DMS 273 treated with DMSO at 0.1 percent for 48 hours (cell line): ENCODE results near the gene PCCB.
"Not testable (repeated sequence)": the region's sequence is repeated elsewhere in the genome, so short reads cannot be mapped to it uniquely, and the experiment has no call there.

Experiments used
- DNase-seq: peaks from one replicate; lab custom pipeline; 2025; lab: John Stamatoyannopoulos, UW

Gene PCCB

DNA sequence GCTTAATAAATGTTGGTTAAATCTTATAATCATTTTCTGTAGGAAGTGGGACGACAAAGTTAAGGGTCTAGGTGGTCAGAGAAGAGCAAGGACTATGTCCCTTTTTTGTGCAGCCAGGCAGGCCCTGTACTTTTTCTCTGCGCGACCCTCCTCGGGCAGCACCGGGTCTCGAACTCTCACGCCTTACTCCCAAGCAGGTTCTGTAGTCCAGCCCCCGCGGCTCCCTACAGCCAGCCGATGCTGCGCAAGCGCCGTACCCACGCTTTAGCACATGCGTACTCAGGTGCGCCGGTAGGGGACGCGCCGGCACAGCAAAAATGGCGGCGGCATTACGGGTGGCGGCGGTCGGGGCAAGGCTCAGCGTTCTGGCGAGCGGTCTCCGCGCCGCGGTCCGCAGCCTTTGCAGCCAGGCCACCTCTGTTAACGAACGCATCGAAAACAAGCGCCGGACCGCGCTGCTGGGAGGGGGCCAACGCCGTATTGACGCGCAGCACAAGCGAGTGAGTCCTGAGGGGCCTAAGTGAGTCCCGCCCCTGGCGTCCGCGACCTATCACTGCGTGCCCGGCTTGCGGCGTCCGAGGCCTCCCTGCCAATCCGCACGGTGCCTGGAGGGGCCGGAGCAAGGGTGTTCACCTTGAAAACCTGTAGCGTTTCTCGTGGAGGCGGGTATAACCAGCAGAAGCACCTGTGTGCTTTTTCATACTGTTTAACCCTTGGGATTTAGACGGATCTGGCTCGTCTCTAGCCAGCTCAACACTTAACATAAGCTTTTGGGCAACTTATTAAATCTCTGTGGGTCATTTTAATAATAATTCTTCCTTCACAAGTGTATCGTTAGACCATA is at the start of gene PCCB:
TSS of gene PCCB (plus strand) at position 282 of the 844 bp plus-strand sequence. CDS start at position 318, 36 bp downstream.
- peak; percentile 96 for DNase-seq

DNA sequence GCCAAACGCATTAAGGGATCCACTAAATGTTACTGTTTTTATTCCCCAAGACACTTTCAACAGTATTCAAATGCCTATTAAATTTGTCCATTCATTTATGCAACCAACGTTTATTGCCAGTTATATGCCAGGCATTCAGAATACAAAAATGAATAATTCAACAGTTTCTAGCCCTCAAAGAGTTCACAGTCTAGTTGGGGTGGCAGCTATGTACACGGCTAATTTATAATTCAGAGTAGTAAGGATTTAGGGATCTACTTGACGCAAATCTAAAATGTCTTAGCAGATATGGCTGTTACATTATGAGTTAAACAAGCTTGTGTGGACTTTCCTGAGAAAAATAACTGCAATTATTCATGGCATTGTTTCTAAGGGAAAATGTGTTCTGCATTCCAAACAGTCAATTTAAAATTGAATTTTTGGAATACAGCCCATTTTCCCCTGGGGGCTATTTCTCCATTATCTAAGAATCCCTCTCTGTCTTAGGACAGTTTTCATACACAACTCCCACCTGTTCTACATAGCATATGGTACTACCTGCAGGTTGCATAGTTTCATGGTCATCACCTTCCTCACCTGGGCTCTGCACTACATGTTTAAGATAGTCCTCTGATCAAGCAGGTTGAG is 42.5 kb upstream of the PCCB start:
- no peak for DNase-seq

DNA sequence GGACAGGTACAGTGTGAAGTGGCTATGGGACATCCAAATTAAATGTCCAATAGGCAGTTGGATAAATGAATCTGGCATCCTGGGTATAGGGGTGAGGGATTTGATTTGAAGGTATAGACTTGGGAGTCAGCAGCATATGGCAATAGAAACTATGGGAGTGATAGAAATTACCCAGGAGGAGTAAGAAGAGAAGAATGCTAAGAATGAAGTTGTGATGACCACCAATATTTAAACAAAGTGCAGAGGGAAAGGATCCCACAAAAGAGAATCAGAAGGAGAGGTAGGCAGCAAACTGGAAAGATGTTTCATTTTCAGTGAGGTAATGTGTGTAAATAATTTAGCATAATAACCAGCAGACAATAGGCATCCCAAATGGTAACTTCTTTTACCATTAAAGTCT is 40.2 kb upstream of the PCCB start:
- no peak for DNase-seq

DNA sequence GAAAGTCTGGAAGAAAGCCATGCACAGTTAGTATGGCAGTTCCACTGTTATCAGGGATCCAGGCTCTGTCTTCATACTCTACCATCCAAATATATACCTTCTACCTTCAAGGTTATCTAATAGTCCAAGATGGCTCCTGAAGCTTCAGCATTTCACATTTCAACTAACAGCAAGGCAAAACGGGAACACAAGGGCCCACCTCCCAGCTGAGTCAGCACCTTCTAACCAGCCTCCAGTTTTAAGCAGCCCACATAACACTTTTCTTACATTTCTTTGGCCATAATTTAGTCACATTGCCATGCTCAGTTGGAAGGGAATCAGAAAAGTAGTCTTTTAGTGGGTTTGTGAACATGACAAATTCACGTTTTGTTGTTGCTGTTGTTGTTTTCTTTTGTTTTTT is 38.6 kb upstream of the PCCB start:
- no peak for DNase-seq

DNA sequence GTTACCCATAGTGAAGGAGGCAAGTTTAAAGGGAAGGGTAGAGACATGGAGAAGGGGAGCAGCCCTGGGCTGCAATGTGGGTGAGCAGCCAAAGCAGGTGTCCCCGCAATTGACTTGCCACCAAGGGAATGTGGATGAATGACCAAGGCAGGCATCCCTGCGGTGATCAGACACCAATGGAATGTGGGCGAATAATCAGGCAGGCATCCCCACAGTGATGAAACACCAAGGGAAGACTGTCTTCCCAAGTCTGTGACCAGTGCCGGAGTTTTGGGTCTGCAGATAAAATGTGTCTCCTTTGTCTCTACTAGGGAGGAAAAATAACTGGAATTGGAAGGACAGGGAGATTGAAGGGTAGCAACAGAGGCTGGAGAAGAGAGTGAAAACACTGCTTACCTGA is 27.4 kb upstream of the PCCB start:
- DNase-seq = not testable (repeated sequence)

DNA sequence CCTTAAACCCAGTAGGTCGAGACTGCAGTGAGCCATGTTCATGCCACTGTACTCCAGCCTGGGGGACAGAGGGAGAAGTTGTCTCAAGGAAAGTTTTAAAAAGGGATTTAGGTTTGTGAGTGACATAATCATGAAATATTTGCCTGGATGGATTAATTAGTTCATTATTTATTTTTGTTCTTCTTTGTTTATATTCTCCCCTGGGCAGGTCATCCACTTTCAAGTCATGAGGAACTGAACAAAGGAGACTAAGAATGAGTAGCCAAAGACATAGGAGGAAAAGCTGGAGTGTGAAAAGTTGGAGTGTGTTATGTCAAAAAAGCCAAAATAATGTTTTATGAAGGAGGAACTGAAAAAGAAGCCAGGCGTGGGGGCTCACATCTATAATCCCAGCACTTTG is 17.7 kb upstream of the PCCB start:
- no peak for DNase-seq

DNA sequence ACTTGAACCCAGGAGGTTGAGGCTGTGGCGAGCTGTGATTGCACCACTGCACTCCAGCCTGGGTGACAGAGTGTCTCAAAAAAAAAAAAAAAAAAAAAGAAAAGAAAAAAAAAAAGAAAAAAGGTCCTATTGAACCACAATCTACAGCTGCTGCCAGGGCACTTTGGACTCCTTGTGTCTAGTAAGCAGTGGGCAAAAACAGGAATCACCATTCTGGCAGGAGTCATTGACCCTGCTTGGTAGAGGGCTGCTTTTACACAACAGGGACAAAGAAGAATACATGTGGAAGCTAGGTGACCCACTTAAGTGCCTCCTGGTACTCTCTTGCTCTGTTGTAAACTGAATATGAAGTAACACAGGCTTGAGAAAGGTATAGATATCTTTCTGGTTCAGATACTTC is 14.6 kb upstream of the PCCB start:
- DNase-seq = no peak

DNA sequence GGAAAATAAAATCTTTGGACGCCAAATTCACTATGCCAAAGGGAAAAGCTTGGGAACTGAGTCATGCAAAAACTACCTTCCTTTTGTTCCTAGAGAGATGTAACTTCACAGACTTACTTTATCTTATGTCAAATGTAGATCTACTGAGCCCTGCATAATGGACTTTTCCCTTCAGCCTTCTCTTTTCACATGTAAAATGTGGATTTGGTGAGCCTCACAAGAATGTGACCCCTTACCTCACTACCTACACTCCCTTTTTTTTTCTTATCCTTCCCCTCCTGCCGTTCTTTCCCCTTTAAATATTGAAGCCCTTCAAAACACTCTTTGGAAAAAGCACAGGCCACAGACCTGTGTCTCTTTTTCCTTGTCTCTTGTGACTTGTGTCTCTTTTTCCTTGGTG is 14.0 kb upstream of the PCCB start:
- DNase-seq = no peak

DNA sequence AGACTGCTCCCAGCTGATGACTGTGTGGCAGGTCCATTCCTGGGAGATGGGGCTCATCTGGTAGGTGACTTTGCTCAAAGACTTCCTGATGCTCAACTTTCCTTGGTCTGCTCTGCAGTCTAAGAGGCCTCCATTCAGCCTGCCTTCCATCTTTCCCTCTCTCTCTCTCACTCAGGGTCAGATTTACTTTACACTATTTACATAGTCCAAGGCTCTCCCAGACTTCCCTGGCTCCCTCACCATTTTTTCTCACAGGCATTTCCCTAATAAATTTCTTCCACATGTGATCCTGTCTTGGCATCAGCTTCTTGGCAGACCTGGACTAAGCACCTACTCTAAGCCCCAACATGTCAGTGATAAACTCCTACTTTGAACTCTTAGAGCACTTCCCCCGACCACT is 13.0 kb upstream of the PCCB start:
- no peak for DNase-seq

DNA sequence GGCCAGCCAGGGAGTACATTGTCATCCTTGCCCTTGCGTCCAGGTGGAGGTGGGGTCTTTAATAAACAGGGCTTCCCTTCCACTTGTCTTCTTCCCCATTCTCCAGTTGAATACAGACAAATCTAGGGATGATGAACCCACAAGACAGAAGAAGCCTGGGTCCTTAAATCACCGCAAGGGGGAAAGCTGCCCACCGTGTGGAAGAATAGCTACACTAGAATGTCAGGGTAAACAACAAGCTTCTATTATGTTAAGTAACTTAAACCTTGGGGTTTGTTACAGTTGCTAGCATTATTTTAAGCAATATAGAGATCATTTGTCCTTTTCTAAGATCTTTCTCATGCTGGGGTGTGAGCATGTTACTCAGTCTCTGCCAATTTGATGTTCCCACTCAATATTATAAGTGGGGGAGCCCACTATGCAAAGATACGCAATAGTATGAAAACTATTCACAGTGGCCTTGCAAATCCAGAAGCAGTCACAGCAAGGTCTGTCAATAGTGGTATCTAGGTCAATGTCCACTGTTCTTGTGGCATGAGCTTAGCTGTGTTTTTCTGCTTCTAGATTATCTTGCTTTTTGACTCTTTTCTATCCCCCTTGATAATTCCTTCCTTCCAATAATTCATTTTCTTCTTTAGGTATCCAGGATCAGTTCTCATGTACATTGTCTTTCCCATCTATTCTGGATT is 12.0 kb upstream of the PCCB start:
- no peak for DNase-seq

DNA sequence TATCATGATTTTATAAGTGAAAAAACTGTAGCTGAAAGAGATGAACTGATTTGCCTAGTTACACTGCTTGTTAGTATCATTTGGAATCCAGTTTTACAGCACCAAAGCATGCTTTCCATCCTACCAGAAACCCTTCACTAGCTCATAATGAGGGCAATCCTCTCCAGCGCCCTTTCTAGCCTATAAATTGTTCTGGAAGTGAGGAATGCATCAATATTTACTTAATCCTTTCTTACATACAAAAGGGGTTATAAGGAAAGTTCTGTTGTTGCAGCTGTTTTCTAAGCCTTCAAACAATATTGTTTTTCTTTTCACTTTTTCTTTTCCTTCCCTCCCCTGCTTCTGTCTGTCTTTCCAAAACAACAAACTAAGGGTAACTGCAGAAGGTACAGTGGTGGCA is 11.0 kb upstream of the PCCB start:
- no peak for DNase-seq

DNA sequence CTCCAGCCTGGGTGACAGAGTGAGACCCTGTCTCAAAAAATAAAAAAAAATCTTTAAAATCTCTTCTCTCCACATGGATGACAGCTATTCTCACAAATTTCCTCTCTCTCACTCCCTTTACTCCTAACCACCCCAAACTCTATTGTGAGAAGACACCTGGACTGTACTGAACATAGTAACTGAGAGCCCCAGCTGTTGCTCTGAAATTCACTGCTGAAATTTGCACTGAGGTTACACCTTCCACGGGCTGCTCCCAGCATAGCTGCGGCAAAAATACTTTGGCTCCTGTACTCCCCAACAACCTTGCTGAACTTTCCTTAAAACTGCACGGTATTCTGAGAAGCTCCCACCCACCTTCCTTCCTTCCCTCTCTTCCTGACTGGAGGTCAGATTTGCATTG is 4.4 kb upstream of the PCCB start:
- no peak for DNase-seq

DNA sequence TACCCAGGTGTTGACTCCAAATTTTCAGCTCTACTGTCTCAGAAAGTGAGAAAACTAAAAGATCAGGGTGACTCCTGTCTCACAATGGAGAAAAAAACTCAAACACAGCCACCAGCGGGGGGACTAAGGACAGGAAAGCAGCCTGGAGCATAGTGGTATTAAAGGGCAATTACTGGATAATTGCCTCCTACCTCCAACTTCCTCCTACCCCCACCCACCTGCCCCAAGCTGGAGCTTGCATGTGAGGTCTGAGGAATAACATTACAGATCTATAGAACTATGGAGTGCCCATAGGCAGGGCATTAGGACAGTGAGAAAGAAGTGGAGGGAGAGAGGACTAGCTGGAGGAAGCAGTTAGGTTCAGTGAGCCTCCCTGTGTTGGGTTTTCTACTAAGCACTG is 2.7 kb upstream of the PCCB start:
- DNase-seq = peak; percentile 38

DNA sequence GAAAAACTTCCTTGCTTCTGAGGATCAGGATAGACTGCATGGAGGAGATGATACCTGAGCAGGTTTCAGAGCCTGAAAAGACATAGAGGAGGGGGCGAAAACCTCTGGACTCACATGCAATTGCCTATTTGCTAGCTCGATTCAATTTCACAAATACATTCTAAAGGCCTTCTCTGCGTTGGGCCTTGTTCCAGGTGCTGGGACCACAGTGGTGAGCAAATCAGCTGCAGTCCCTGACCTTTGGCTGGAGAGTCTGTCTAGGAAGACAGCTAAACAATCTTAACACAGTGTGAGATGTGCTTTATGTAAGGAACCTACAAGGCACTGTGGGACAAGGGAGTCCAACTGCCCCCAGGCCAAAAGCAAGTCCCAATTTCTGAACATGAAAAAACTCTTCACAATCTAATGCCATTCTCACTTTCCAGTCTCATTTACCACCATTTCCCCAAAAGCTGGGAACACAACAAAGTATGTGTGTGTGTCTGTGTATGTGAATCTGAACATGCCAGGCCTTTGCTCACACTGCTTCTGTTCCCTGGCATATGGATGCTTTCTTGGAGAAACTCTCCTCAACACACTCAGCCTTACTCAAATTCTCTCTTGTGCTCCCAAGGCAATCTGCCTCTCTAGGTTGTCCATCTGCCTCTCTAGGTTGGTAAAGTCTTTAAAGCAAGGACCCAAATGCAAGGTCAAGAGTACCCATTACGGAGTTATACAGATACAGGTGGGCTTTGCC is 2.1 kb upstream of the PCCB start:
- peak; percentile 69 for DNase-seq

DNA sequence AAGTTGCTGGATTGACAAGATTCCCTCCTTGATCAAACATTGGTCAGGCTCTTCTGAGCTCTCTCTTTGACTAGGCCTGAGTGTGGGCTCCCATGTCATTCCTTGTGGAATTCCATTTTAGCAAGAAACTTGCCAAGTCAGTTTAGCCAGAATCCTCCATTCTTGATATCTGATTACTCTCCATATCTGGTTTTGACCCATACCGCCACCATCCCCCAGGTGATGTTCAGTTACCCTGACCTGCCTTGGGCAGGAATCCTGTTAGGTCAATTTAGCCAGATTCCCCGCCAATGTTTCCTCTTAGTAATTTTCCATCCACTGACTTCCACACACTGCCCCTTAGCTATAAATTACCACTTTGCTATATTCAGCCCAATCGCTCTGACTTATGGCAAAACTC is 1.0 kb upstream of the PCCB start:
- no peak for DNase-seq

DNA sequence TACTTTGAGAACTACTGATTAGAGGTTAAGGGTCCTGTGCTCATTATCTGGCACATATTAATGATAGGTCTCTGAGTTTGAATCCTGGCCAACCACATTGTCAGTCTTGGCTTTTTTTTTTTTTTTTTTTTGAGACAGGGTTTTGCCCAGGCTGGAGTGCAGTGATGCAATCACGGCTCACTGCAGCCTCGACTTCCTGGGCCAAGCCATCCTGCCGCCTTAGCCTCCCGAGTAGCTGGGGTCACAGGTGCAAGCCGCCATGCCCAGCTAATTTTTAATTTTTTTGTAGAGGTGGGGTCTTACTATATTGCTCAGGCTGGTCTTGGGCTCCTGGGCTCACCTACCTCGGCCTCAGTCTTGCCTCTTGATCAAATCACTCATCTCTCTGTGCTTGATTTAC is 547 bp upstream of the PCCB start:
- DNase-seq = no peak

DNA sequence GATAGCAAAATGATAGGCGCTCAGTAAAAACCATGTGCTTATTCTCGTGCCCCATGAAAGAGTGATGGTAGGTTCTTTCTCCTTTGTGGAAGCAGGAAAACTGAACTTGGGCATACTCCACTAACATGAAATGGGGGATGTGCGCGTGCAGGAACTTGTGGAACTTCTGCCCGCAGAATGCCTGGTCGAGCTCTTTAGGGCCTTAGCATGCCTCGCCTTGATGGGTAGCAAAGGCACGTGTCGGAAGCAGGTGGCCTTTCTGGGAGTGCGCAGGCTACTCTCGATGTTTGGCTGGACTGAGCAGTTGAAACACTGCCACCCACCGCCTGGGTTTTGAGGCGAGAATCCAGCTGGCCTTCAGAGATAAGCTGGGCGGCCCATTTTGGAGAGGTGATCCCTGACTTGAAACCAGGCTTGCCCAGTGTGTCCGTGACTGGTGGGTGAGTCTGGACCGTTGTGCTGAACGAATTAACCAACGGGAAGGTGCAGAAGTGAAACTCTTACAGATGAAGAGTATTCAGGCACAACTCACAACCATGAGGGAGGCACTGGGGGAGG is 842 bp downstream of the PCCB start:
- DNase-seq = peak; percentile 50

DNA sequence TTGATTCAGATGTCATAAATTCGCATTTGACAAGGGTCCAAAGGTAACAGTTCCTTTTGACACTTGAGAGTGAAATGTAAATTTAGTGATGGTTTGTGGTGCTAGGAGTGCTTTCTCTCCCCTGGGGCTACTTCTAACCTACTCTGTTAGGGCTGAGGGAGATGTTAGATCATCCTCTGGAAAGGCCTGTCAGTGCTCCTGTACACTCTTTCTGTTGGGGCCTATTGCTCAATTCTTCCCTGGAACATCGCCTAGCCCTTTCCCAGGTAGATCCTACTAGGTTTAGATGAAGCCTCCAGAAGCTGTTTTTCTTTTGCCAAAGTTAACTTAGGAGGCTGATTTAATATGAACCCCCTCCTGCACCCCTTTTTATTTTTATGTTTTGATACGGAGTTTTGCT is 1.4 kb downstream of the PCCB start:
- no peak for DNase-seq

DNA sequence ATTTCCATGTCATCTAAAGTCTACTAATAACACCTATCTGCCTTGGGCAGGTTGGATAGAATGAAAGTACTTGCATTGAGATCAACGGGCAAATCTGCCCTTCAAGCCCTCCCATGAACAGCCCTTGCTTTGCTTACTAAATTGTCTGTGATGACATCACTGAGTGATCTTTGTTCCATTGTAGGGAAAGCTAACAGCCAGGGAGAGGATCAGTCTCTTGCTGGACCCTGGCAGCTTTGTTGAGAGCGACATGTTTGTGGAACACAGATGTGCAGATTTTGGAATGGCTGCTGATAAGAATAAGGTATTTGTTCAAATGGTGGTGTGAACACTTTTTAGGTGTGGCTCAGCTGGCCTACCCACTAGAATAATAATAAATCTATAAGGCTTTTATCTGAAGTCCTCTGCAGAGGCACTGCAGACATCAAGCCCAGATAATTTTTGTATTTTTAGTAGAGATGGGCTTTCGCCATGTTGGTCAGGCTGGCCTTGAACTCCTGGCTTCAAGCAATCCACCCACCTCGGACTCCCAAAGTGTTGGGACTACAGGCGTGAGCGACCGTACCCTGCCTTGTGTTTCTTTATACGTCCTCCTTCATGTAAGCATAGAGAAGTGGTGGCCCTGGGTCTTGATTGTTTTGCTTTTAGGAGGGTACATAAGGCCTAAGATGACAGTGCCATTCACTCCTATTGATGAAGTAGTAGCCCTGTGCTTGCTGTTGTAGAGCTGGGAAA is 5.7 kb downstream of the PCCB start:
- no peak for DNase-seq

DNA sequence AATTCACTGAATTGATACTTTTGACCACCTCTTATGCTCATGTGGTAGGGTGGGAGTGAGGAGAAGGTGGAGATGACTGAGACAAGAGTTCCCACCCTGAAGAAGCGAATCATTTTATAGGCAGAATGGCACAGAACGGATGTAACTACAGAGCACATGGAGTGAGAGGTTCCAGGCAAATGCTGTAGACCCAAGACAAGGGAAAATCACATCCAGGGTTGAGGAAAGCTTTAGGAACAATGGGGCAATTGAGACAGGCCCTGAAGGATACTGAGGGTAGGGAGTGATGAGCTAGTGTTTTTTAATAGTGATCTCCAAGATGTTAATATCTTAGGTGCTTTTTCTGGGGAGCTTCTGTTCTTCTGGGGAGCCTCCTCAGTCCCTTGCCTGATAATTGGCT is 8.1 kb downstream of the PCCB start:
- no peak for DNase-seq

DNA sequence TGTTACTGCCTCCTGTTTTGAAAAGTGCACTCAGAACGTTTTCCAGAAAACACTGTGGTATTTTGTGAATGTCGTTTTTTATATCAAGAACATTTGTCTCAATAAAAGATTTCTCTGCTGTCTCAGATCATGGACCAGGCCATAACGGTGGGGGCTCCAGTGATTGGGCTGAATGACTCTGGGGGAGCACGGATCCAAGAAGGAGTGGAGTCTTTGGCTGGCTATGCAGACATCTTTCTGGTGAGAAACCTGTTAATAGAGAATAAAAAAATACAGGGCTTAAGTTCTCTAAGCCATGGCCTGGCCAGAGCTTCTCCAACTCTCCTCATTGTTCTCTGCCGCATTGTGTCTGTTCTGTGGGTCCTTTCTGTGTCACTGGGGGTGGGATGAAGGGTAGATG is 11.7 kb downstream of the PCCB start:
- no peak for DNase-seq

DNA sequence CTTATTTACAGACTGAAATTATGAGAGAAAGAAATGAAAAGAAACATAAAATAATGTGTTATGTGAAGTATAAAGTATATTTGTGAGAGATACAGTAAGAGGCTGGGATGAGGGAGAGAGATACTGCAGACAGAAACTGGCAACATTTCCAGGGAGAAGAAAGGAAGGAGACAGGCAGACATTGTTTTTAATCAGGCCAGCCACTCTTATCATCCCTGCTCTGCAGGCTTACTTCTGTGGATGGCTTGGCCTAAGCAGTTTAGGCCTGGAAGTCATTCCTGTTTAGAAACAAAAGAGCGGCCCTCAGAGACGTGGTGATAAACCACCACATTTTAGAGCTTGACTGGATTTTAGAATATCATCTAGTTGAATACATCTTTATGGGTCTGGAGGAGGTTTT is 12.4 kb downstream of the PCCB start:
- DNase-seq = no peak
